Occipital lobe (tissue), 2 donors: ENCODE measurements around the gene VIL1. TPM values are rescaled to one million over a fixed set of nuclear protein-coding genes. Genes with fewer than 3 reads are reported as not detected.

Experiments used
- DNase-seq: peaks from one replicate; lab custom pipeline; 2025; lab: John Stamatoyannopoulos, UW
- total RNA-seq: library from RNA; depleted of rRNA; stranded (reverse); fragments of >200 nt; gene quantifications from one replicate; pipeline ENCODE4 v1.2.3, GENCODE V29; 2014

The VIL1 gene
- total RNA-seq, 1 donor from 2014 or later: not detected

DNA sequence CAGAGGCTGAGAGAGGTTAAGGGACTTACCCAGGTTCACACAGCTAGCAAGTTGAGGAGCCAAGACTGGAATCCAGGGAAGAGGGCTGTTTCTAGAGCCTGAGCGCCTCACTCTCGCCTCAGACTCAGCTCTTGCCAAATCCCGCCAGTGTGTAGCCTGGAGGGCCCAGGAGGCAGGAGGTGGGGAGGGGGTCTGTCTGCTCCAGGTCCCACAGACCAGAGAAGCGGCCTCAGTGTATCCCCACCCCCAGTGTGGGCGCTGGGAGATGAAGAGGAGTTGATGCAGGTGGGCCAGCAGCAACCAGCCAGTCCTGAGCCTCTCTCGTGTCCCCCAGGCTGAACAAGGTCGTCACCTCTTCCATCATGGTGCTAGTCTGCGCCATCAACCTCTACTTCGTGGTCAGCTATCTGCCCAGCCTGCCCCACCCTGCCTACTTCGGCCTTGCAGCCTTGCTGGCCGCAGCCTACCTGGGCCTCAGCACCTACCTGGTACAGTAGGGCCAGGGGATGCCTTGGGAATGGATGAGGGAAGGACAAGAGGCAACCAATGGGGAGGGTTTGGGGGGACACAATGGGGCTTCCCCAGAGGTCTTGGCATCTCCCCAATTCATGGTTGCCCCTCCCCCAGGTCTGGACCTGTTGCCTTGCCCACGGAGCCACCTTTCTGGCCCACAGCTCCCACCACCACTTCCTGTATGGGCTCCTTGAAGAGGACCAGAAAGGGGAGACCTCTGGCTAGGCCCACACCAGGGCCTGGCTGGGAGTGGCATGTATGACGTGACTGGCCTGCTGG lies 24.4 kb upstream of the VIL1 start:
- DNase-seq: no peak

GRCh38 chr2:218395090-218395444 lies 23.9 kb upstream of the VIL1 start:
- DNase-seq: no peak

DNA sequence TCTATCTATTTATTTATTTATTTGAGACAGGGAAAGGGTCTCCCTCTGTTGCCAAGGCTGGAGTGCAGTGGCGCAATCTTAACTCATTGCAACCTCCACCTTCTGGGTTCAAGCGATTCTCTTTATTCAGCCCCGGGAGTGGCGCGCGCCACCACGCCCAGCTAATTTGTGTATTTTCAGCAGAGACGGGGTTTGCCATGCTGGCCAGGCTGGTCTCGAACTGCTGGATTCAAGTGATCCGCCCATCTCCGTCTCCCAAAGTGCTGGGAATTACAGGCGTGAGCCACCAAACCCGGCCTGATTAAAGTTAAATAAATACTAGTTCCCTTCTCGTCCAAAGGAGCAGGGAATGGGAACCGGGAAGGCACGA lies 23.5 kb upstream of the VIL1 start:
- no peak for DNase-seq

GRCh38 chr2:218395826-218396687 lies 22.9 kb upstream of the VIL1 start:
- DNase-seq: peak; percentile 93

GRCh38 chr2:218396688-218397462 lies 22.0 kb upstream of the VIL1 start:
- DNase-seq: peak; percentile 55

DNA sequence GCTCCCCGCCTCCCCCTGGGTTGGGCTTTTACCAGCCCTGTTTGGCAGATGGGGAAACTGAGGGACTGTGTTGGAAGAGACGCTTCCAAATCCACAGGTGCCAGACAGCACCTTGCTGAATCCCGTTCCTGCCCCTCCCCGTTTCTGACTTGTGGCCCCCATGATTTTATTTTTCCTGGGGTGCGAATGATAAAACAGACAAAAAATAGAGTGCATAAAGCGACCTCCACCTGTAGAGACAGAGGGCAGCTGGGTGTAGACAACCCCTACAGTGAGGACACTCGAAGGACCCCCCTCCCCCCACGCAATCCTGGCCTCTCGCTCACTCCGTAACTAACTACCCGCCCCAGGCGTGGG lies 21.5 kb upstream of the VIL1 start:
- DNase-seq: no peak

DNA sequence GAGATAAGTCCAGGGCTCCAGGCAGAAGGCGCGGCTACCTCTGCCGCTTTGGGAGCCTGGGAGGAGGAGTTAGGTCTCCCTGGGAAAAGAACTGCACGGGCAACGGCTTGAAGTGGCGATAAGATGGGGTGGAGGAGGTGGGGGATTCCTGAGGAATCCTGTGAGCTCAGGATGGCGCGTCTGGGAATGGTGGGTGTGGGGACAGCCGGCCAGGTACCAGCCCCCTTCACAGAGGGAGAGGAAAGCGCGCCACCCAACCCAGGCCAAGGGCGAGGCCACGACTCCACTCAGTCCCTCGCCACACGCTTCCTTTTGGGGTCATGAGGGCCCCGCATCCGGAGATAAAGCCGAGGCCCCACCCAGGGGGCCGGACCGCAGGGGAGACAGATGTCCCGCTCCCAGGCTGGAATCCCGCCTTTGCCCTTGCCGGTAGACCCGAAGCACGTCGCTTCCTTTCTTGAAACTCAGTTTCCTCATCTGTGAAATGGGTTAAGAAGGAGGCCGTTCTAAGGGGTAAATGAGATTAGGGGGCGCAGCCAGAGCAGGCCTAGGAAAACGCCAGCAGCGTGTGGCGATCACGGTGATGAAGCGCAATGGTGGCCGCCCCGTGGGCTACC lies 21.0 kb upstream of the VIL1 start:
- DNase-seq: no peak

DNA sequence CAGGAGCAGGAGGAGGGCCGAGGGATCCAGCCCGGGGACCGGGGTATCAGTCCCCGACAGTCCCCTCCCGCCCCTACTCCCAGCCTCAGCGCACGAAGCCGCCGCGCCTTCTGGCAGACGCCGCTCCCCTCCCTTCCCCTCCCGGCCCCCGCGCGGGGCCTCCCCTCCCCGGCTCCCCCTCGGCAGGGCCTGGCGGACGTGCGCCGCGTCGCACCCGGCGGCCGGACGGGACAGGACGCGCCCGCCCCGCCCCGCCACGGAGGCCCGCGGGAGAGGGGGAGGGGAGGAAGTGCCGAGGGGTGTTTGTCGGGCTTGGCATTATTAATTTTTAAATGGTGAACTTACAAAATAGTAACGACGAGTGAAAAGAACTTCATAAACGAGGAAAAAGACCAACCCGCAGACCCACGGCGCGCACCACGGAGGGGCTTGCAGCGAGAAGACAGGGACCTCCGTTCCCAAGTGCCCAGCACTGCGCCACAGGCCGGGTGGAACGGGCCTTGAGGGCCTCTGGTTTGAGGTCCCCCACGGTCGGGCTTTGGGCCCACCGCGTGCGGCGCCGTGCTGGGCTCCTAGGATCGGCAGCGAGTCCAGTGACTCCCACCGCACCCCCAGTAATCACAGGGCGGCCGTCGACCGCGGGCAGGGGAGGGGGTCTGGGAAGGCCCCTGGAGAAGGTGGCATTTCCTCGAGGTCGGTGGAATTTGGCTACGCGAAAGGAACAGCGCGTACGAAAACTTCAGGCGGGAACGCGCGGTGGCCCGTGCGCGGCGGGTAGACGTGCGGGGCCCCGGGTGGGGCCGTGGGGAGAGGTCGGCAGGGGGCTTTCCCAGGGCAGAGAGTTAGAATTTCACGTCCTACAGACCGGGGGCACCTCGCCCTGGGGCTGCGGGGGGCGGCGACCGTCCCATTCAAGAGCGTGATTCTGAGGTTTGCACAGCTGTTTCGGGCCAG lies 20.2 kb upstream of the VIL1 start:
- DNase-seq: peak; percentile 52

GRCh38 chr2:218399391-218400166 lies 19.3 kb upstream of the VIL1 start, which contains the start of gene CTDSP1:
Gene CTDSP1 (plus strand): TSS chr2:218399868. CDS start chr2:218400091, 223 bp downstream.
- peak; percentile 88 for DNase-seq

DNA sequence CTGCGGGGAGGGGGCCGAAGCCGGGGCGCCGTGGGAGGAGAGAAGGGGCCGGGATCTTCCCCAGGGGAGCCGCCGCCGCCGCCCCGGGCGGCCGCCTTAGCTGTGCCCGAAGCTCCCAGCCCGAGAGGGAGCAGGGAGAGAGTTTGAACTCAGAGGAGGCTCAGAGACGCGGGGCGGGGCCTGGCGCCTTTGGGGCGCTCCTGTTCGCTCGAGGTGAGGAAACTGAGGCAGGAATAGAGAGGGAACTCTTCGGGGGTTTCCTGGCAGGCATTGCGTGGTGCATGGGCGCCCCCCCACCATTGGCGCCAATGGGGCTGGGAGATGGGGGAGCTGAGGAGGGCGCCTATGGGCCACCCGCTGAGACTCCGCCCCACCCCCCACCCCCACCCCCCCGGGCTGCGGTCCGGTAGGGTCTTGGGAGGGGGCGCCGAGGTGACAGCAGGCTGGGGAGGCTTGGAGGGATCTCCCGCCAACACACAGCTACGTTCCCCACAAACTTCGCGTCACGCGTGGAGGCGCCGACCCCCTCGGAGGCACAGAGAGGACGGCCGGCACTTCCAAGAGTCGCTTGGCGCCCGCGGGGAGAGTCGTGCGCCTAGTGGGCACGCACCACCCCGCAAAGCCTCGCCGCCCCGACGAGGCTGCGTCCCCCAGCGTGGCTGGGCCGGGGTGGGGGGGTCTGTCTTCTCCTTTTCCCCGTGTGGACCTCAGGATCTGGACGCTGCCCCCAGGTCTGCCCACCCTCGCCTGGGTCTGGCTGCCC lies 18.6 kb upstream of the VIL1 start:
- no peak for DNase-seq

- DNase-seq: no peak
Measured at GRCh38 chr2:218400930-218401881, 17.7 kb upstream of the VIL1 start.

DNA sequence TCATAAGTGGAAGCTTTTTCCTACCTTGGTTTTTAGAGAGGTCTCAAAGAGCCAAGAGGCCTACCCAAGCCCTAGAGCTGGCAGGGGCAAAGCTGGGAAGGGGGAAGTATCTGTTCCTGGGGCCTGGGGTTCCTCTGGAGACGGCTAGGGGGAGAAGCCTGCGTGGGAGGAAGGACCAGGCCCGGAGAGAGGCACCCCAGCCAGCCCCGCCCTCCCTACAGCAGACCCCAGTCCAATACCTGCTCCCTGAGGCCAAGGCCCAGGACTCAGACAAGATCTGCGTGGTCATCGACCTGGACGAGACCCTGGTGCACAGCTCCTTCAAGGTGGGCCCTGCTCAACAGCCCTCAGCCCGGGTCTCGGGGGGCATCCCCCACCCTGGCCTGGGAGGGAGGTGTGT lies 17.0 kb upstream of the VIL1 start:
- DNase-seq: no peak

DNA sequence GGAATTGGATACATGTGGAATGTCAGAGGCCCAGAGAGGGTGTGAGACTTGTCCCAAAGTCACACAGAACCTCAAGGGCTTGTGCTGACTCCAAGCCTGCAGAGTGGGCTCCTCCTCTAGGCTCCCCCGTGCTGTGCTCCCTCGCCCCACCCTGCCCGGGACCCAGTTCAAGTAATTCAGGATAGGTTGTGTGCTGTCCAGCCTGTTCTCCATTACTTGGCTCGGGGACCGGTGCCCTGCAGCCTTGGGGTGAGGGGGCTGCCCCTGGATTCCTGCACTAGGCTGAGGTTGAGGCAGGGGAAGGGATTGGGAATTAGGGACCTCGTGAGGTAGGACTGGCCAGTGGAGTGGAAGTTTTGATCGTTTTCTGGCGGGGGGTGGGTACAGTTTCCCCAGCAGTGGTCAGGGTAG lies 16.4 kb upstream of the VIL1 start:
- DNase-seq: no peak

DNA sequence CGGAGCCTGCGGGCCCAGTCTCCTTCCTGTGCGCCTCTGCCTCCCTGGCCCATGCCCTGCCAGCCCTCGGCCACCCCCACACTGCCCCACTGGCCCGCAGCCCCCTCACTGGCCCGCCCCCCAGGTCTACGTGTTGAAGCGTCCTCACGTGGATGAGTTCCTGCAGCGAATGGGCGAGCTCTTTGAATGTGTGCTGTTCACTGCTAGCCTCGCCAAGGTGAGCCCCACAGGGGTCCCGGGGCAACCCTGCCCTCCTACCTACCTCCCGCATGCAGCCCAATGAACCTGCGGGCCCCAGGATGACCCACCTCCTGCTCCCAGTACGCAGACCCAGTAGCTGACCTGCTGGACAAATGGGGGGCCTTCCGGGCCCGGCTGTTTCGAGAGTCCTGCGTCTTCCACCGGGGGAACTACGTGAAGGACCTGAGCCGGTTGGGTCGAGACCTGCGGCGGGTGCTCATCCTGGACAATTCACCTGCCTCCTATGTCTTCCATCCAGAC lies 16.0 kb upstream of the VIL1 start:
- no peak for DNase-seq

GRCh38 chr2:218403810-218404209 lies 15.1 kb upstream of the VIL1 start:
- DNase-seq: no peak

- no peak for DNase-seq
Measured at GRCh38 chr2:218404351-218405085, 14.4 kb upstream of the VIL1 start.
